ENCODE measurements around the gene BICC1. TPM values are rescaled to one million over a fixed set of nuclear protein-coding genes. Genes with fewer than 3 reads are reported as not detected.

The BICC1 gene
- total RNA-seq, 1 experiment from 2014 or later: 0.67 TPM

DNA sequence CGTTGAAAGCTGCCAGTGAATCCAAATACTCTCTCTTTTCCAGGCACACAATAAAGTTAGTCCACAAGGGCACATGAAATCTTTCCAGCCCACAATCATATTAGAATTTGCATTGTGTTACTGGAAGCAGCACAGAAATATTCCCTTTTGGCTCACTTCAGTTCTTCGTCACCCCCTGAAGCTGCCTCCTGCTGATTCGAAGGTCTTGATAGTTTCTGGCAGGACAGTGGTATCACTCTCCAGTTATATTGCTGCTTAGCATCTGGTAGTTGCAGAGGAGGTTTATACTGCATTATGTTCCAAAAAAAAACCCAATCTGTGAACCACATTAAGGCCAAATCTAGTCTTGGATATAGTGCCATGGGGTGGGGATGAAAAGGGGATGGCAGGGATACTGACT is 253.2 kb downstream of the BICC1 start:
- no TSS peak for BruUV-seq (replicated peaks)
- H3K36me3 ChIP-seq (ENCODE audit: control insufficient read depth, insufficient read depth, low read length): no peaks in the 10 kb centered on the region
- no peak overlapping the region for H3K27ac ChIP-seq (ENCODE audit: low read length)
- ATAC-seq (no peak), DNase-seq (ENCODE audit: low read depth, low spot score) (no peak)
- in situ Hi-C loops (cut with HindIII; ENCODE audit: low pct_unique_long_range_greater_than_20kb, low sequenced_read_pairs): no loop called here
- H3K4me3 ChIP-seq (ENCODE audit: low read depth in 2 of 2, low read length in 2 of 2): no peak overlapping the region
- intact Hi-C loops (cut with micrococcal nuclease; ENCODE audit: unreplicated experiment): no loop called here
- no peaks in the 10 kb centered on the region for H3K27me3 ChIP-seq (ENCODE audit: control insufficient read depth, insufficient read depth, low read length)
- ChIA-PET CTCF (no interaction called here), POLR2A (no interaction called here)
- no peaks in the 10 kb centered on the region for H3K4me1 ChIP-seq (ENCODE audit: control insufficient read depth, insufficient read depth, low read length)
- TF ChIP-seq TCF7L2 (IDR thresholded peaks at IDR 0.05; ENCODE audit: low read depth, low read length) (no peak), REST (IDR thresholded peaks at IDR 0.05; ENCODE audit: insufficient read depth in 1 of 2, low read depth in 2 of 2, low read length in 1 of 2) (no peak), POLR2AphosphoS5 (IDR thresholded peaks at IDR 0.05; ENCODE audit: low read depth, low read length) (no peak), SIN3A (IDR thresholded peaks at IDR 0.05; ENCODE audit: borderline replicate concordance, insufficient read depth, low read depth, low read length) (no peak)
- TF ChIP-seq, protein P1, sequence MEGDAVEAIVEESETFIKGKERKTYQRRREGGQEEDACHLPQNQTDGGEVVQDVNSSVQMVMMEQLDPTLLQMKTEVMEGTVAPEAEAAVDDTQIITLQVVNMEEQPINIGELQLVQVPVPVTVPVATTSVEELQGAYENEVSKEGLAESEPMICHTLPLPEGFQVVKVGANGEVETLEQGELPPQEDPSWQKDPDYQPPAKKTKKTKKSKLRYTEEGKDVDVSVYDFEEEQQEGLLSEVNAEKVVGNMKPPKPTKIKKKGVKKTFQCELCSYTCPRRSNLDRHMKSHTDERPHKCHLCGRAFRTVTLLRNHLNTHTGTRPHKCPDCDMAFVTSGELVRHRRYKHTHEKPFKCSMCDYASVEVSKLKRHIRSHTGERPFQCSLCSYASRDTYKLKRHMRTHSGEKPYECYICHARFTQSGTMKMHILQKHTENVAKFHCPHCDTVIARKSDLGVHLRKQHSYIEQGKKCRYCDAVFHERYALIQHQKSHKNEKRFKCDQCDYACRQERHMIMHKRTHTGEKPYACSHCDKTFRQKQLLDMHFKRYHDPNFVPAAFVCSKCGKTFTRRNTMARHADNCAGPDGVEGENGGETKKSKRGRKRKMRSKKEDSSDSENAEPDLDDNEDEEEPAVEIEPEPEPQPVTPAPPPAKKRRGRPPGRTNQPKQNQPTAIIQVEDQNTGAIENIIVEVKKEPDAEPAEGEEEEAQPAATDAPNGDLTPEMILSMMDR (IDR thresholded peaks at IDR 0.05): no peak
- peaks cover 6% of the 10 kb centered on the region; the same call in 1 of the 2 replicates for H3K9me3 ChIP-seq (ENCODE audit: control insufficient read depth, insufficient read depth, low read depth, low read length)

DNA sequence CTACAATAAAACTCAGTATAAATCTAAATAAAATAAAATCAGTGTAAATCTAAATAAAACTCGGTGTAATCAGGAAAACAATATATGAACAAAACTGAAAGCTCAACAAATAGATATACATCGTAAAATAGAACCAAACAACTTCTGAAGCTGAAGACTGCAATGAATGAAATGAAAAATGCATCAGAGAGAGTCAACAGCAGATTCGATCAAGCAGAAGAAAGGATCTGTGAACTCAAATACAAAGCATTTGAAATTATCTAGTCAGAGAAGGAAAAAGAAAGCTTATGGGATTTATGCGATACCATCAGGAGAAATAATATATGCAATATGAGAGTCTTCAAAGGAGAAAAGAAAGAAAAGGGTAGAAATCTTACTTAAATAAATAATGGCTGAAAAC is 255.0 kb downstream of the BICC1 start:
- CTCF ChIA-PET: no interaction called here
- in situ Hi-C loops (cut with HindIII; ENCODE audit: low pct_unique_long_range_greater_than_20kb, low sequenced_read_pairs) (no loop called here), intact Hi-C loops (cut with micrococcal nuclease; ENCODE audit: unreplicated experiment) (no loop called here)
- no peak for ATAC-seq
- no peak for DNase-seq (ENCODE audit: low read depth, low spot score)
- Histone ChIP-seq H3K4me1 (ENCODE audit: control insufficient read depth, insufficient read depth, low read length) (no peaks in the 10 kb centered on the region), H3K4me3 (ENCODE audit: low read depth in 2 of 2, low read length in 2 of 2) (no peak overlapping the region), H3K27ac (ENCODE audit: low read length) (no peak overlapping the region), H3K27me3 (ENCODE audit: control insufficient read depth, insufficient read depth, low read length) (no peaks in the 10 kb centered on the region), H3K9me3 (ENCODE audit: control insufficient read depth, insufficient read depth, low read depth, low read length) (peaks cover 6% of the 10 kb centered on the region; the same call in 1 of the 2 replicates), H3K36me3 (ENCODE audit: control insufficient read depth, insufficient read depth, low read length) (no peaks in the 10 kb centered on the region)
- no TSS peak for BruUV-seq (replicated peaks)
- no peak for TF ChIP-seq REST (IDR thresholded peaks at IDR 0.05; ENCODE audit: insufficient read depth in 1 of 2, low read depth in 2 of 2, low read length in 1 of 2)
- TF ChIP-seq POLR2AphosphoS5 (IDR thresholded peaks at IDR 0.05; ENCODE audit: low read depth, low read length): no peak
- no peak for TF ChIP-seq TCF7L2 (IDR thresholded peaks at IDR 0.05; ENCODE audit: low read depth, low read length)
- no peak for TF ChIP-seq SIN3A (IDR thresholded peaks at IDR 0.05; ENCODE audit: borderline replicate concordance, insufficient read depth, low read depth, low read length)
- TF ChIP-seq, protein P1 (IDR thresholded peaks at IDR 0.05): no peak
- POLR2A ChIA-PET: no interaction called here
